Liver (tissue), 9 donors: ENCODE data around the gene USF2. TPM values are rescaled to one million over a fixed set of nuclear protein-coding genes. Genes with fewer than 3 reads are reported as not detected.

Experiments
- DNase-seq: peaks from one replicate; pipeline ENCODE4 v3.0.0-alpha.2; 2017; ENCODE audit warnings: low spot score
- H3K27ac ChIP-seq, 2 donors: one replicate each; pipeline ENCODE4 v1.7.0; 2013; ENCODE audit warnings: inconsistent platforms in 2 of 2, low read length in 2 of 2, control low read depth in 1 of 2, low read depth in 1 of 2, mild to moderate bottlenecking in 1 of 2
- H3K27me3 ChIP-seq, 4 donors: one replicate each; pipeline versions ENCODE4 v1.6.1 to v1.7.0; 2013; ENCODE audit warnings: low read length in 3 of 4, inconsistent platforms in 1 of 4, mild to moderate bottlenecking in 1 of 4, moderate library complexity in 1 of 4; ENCODE audit not compliant: control insufficient read depth in 4 of 4, insufficient read depth in 4 of 4
- H3K36me3 ChIP-seq, 4 donors: one replicate each; pipeline versions ENCODE4 v1.6.1 to v1.7.0; 2013; ENCODE audit warnings: low read length in 3 of 4, mild to moderate bottlenecking in 3 of 4, low read depth in 1 of 4, moderate library complexity in 1 of 4; ENCODE audit not compliant: control insufficient read depth in 4 of 4, insufficient read depth in 3 of 4
- H3K4me1 ChIP-seq, 4 donors: one replicate each; pipeline versions ENCODE4 v1.6.1 to v1.7.0; 2013; ENCODE audit warnings: low read length in 3 of 4, mild to moderate bottlenecking in 3 of 4, moderate library complexity in 1 of 4; ENCODE audit not compliant: control insufficient read depth in 4 of 4, insufficient read depth in 4 of 4
- H3K4me3 ChIP-seq, 3 donors: one replicate each; pipeline versions ENCODE4 v1.6.1 to v1.7.0; 2013; ENCODE audit warnings: low read length in 3 of 3, control low read depth in 1 of 3, low read depth in 1 of 3, mild to moderate bottlenecking in 1 of 3
- H3K9ac ChIP-seq, 2 donors: one replicate each; pipeline ENCODE4 v1.7.0; 2013; ENCODE audit warnings: low read length in 2 of 2, mild to moderate bottlenecking in 2 of 2, moderate library complexity in 2 of 2, control low read depth in 1 of 2, low read depth in 1 of 2
- H3K9me3 ChIP-seq, 4 donors: one replicate each; pipeline versions ENCODE4 v1.6.1 to v1.7.0; 2013; ENCODE audit warnings: low read length in 3 of 4; ENCODE audit not compliant: control insufficient read depth in 4 of 4
- ATF3 ChIP-seq: IDR thresholded peaks from 2 replicates; pipeline ENCODE4 v1.6.1; 2016; ENCODE audit warnings: antibody characterized with exemption
- CTCF ChIP-seq: fragments of 150-350 bp; IDR thresholded peaks from 2 replicates; pipeline ENCODE4 v1.5.1; 2017; ENCODE audit warnings: improper control_type of control experiment, low read depth, low read length; ENCODE audit not compliant: missing input control
- EGR1 ChIP-seq, 2 donors: IDR thresholded peaks; 2 replicates each; pipeline ENCODE4 v1.6.1; 2016 to 2018; ENCODE audit warnings: antibody characterized with exemption in 2 of 2, low read depth in 2 of 2
- FOXA1 ChIP-seq: IDR thresholded peaks from 2 replicates; pipeline ENCODE4 v1.6.1; 2016; ENCODE audit warnings: antibody characterized with exemption
- FOXA2 ChIP-seq: IDR thresholded peaks from 2 replicates; pipeline ENCODE4 v1.6.1; 2016; ENCODE audit warnings: antibody characterized with exemption
- GABPA ChIP-seq, 2 donors: IDR thresholded peaks in 1 of 2; conservative IDR thresholded peaks in 1 of 2; 2 replicates each; pipeline ENCODE4 v1.6.1; 2016; ENCODE audit warnings: antibody characterized with exemption in 2 of 2, mild to moderate bottlenecking in 1 of 2, moderate library complexity in 1 of 2
- HNF4A ChIP-seq, 2 donors: conservative IDR thresholded peaks; 2 replicates each; pipeline ENCODE4 v1.6.1; 2016; ENCODE audit warnings: antibody characterized with exemption in 2 of 2, mild to moderate bottlenecking in 2 of 2
- HNF4G ChIP-seq: IDR thresholded peaks from 2 replicates; pipeline ENCODE4 v1.6.1; 2016; ENCODE audit warnings: antibody characterized with exemption
- JUND ChIP-seq, 2 donors: IDR thresholded peaks; 2 replicates each; pipeline ENCODE4 v1.6.1; 2016; ENCODE audit warnings: antibody characterized with exemption in 2 of 2
- MAX ChIP-seq: IDR thresholded peaks from 2 replicates; pipeline ENCODE4 v1.6.1; 2016; ENCODE audit warnings: antibody characterized with exemption
- NR2F2 ChIP-seq: IDR thresholded peaks from 2 replicates; pipeline ENCODE4 v1.6.1; 2016; ENCODE audit warnings: antibody characterized with exemption
- RXRA ChIP-seq, 2 donors: IDR thresholded peaks; 2 replicates each; pipeline ENCODE4 v1.6.1; 2017 to 2018; ENCODE audit warnings: antibody characterized with exemption in 2 of 2, mild to moderate bottlenecking in 1 of 2
- SP1 ChIP-seq: IDR thresholded peaks from 2 replicates; pipeline ENCODE4 v1.6.1; 2018; ENCODE audit warnings: antibody characterized with exemption, mild to moderate bottlenecking
- TAF1 ChIP-seq: conservative IDR thresholded peaks from 2 replicates; pipeline ENCODE4 v1.6.1; 2016; ENCODE audit warnings: antibody characterized with exemption, mild to moderate bottlenecking
- YY1 ChIP-seq: IDR thresholded peaks from 2 replicates; pipeline ENCODE4 v1.6.1; 2016; ENCODE audit warnings: antibody characterized with exemption, mild to moderate bottlenecking
- ZBTB33 ChIP-seq: IDR thresholded peaks from 2 replicates; pipeline ENCODE4 v1.6.1; 2016; ENCODE audit warnings: antibody characterized with exemption
- WGBS: extraction: QIAGEN DNeasy Blood & Tissue Kit; methylation state at CpG from one replicate; pipeline ENCODE4 v1.1.7; 2013; 5-methylcytosine and 5-hydroxymethylcytosine counted together
- polyA plus RNA-seq, 2 donors: library from polyadenylated mRNA; stranded (reverse) in 1 of 2; unstranded in 1 of 2; fragments of 200-250 nt in 1 of 2; fragments of >200 nt in 1 of 2; fragmentation: Nextera tagmentation in 1 of 2; extraction: Ambion mirVana in 1 of 2; gene quantifications; one replicate each; pipeline versions ENCODE4 v1.2.1 to v1.2.3, GENCODE V29; 2013 to 2015
- total RNA-seq, 2 donors: library from RNA; depleted of rRNA; stranded (reverse); fragments of >200 nt; gene quantifications; one replicate each; pipeline ENCODE4 v1.2.3, GENCODE V29; 2014
- donor health status: healthy.
- donor health status: healthy.
- donor health status: healthy.
- donor health status: healthy.
- donor health status: healthy.

The USF2 gene
- total and polyA plus RNA-seq, 4 donors, result 22.8 to 85.9 (median 55.9) TPM

- WGBS, result 82% methylated on average over 4 of the region's 4 CpGs
Measured at GRCh38 chr19:35281303-35281702, 12.5 kb downstream of the USF2 start.

GRCh38 chr19:35284153-35285094, 15.7 kb downstream of the USF2 start:
- peak overlapping the region; percentile 24 to 95 (median 29) for H3K4me3 ChIP-seq
- WGBS, result 63% methylated on average over 17 of the region's 17 CpGs
- TF ChIP-seq EGR1 (IDR thresholded peaks at IDR 0.05; ENCODE audit: low read depth in 2 of 2) (no peak), HNF4A (conservative IDR thresholded peaks at IDR 0.05) (peak; percentile 28 to 61), RXRA (IDR thresholded peaks at IDR 0.05) (peak in 1 of 2 donors; percentile 63), ATF3 (no peak), HNF4G (no peak), FOXA2 (no peak), SP1 (peak; percentile 11), FOXA1 (no peak), YY1 (no peak), MAX (no peak), CTCF (no peak), NR2F2 (no peak)

More at GRCh38 chr19:35281303-35281702, 12.5 kb downstream of the USF2 start:
- Histone ChIP-seq H3K27ac (peak overlapping the region; percentile 81 to 95), H3K27me3 (no peaks in the 10 kb centered on the region), H3K9me3 (no peaks in the 10 kb centered on the region), H3K4me1 (peaks cover 21 to 40% (median 32%) of the 10 kb centered on the region in 4 donors), H3K9ac (no peak overlapping the region), H3K36me3 (peaks cover 0 to 9% (median 7%) of the 10 kb centered on the region in 4 donors), H3K4me3 (no peak overlapping the region)
- no peak for TF ChIP-seq FOXA1
- no peak for TF ChIP-seq FOXA2
- no peak for TF ChIP-seq EGR1 (IDR thresholded peaks at IDR 0.05; ENCODE audit: low read depth in 2 of 2)
- no peak for TF ChIP-seq TAF1
- TF ChIP-seq ZBTB33, result no peak
- TF ChIP-seq ATF3, result no peak
- TF ChIP-seq SP1, result no peak
- TF ChIP-seq RXRA (IDR thresholded peaks at IDR 0.05), result no peak
- TF ChIP-seq NR2F2, result no peak
- no peak for TF ChIP-seq JUND (IDR thresholded peaks at IDR 0.05)
- TF ChIP-seq GABPA (IDR thresholded peaks at IDR 0.05 in 1 of 2, conservative IDR thresholded peaks at IDR 0.05 in 1 of 2), result no peak
- DNase-seq, result no peak

More at GRCh38 chr19:35284153-35285094, 15.7 kb downstream of the USF2 start:
- DNase-seq, result no peak
- Histone ChIP-seq H3K27ac (peak overlapping the region; percentile 87 to 95), H3K4me1 (peaks cover 12 to 31% (median 27%) of the 10 kb centered on the region in 4 donors), H3K36me3 (no peaks in the 10 kb centered on the region), H3K27me3 (no peaks in the 10 kb centered on the region), H3K9me3 (no peaks in the 10 kb centered on the region), H3K9ac (peak overlapping the region in 1 of 2 donors; percentile 54)
